Activated CD4-positive, CD25-positive, alpha-beta regulatory T cell treated with anti-CD3 and anti-CD28 coated beads, Interleukin-2, amount 50 U/mL, for 24 hours (primary cell): ENCODE measurements around the gene FNBP1L.

Experiments used
- ATAC-seq, 2 donors: fragments of 150-1000 bp; cut with Tn5 transposase; one replicate each; pipeline ENCODE4 v1.10.0; 2021; ENCODE audit warnings: mild to moderate bottlenecking in 1 of 2, moderate library complexity in 1 of 2

FNBP1L gene

GRCh38 chr1:93595743-93596142, 147.8 kb downstream of the FNBP1L start:
- no peak for ATAC-seq

- ATAC-seq, result no peak
Measured at GRCh38 chr1:93596329-93597089, 148.6 kb downstream of the FNBP1L start.

GRCh38 chr1:93597709-93598108, 149.8 kb downstream of the FNBP1L start:
- no peak for ATAC-seq

- ATAC-seq, result no peak
Measured at GRCh38 chr1:93598396-93598795, 150.5 kb downstream of the FNBP1L start.

GRCh38 chr1:93598861-93599439, 151.0 kb downstream of the FNBP1L start:
- no peak for ATAC-seq

- ATAC-seq, result no peak
Measured at GRCh38 chr1:93599479-93599878, 151.6 kb downstream of the FNBP1L start.

- no peak for ATAC-seq
Measured at GRCh38 chr1:93600663-93601062, 152.7 kb downstream of the FNBP1L start.

GRCh38 chr1:93601686-93602085, 153.8 kb downstream of the FNBP1L start:
- no peak for ATAC-seq

- no peak for ATAC-seq
Measured at GRCh38 chr1:93602101-93602500, 154.2 kb downstream of the FNBP1L start.

GRCh38 chr1:93603106-93603505, 155.2 kb downstream of the FNBP1L start:
- ATAC-seq, result no peak

- no peak for ATAC-seq
Measured at GRCh38 chr1:93603601-93604000, 155.7 kb downstream of the FNBP1L start.
